Measurements from ENCODE around the gene TMEM131L.
"Not testable (repeated sequence)": the region's sequence is repeated elsewhere in the genome, so short reads cannot be mapped to it uniquely, and the experiment has no call there.

The TMEM131L gene

DNA sequence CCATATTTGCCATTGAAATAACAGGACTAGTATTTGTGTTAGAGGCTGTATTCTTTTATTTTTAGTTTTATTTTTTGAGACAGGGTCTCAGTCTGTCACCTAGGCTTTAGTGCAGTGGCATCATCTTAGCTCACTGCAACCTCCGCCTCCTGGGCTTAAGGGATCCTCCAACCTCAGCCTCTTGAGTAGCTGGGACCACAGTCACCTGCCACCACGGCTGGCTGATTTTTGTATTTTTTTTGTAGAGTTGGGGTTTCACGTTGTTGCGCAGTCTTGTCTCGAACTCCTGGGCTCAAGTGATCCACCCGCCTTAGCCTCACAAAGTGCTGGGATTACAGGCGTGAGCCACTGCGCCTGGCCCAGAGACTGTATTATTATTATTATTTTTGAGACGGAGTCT is 15.3 kb downstream of the TMEM131L start:
- no peak for DNase-seq

DNA sequence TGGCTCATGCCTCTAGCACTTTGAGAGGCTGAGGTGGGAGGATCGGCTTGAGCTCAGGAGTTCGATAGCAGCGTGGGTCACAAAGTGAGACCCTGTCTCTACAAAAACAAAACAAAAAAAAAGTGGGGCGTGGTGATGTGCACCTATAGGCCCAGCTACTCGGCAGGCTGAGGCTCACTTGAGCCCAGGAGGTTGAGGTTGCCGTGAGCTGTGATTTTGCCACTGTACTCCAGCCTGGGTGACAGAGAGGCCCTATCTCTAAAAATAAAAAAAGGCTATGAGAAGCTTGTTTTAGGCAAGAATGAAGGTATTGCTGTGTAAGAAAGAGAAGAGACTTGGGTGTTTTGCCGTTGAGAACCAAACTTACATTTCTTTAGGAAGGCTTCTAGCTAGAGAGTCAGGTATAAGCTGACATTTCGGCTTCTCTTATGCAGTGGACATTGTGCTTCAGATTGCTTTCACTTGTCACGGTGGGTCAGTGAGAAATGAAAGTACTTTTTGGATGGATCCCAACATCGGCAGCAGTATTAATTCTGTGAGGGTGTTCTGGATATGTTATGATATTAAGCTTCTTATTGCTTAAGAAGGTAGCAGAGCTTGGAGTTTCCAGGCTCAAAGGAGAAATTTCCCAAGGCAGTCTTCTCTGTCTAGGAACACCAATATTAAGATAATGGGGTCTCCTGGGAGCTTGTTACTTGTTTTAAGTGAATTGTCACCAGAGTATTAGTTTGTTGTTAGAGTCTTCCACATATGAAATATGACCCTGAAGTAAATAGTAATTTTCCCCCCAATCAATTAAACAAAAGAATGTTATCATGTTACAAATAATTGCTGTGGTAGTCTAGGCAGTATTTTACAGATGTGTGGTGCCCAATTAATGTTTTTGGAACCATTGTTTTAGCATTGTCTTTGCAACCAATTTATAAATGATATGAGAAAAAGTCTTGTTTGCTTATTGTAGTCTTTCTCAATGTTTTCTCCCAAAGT is 17.6 kb downstream of the TMEM131L start:
- DNase-seq, result no peak

DNA sequence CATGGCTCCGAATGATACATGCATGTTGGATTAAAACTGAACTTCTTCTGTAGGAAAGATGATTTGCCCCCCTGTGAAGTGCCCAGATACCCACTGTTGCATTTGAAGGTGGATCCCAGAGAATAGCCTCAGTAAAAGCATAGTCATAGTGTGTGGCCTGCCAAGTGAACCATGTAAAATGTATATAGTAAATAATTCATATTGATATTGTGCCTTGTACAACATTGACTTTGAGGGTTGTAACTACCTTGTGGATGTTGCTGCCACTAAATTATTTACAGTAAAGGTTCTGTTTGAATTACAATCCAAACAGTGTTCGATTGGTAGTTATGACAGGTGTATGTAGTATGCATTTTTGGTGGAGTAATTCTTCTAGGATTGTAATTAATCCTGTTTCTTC is 19.2 kb downstream of the TMEM131L start:
- DNase-seq, result no peak

DNA sequence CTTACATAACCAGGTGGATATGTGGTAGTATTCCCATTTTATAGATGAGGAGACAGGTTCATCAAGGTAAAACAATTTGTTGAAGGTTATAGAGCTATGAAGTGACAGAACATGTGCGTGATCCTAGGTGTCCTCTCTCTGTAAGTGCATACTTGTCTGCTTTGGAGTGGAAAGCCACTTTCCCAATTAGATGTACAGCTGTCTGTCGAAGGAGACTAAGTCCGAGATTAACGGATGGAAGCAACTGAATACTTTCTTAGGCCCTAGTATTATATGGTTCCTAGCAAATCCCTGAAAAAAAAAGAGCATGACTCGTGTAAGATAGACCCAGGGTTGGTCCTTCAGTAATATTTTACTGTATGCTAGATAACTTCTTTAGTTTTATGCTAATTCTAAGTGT is 19.7 kb downstream of the TMEM131L start:
- DNase-seq, result no peak

DNA sequence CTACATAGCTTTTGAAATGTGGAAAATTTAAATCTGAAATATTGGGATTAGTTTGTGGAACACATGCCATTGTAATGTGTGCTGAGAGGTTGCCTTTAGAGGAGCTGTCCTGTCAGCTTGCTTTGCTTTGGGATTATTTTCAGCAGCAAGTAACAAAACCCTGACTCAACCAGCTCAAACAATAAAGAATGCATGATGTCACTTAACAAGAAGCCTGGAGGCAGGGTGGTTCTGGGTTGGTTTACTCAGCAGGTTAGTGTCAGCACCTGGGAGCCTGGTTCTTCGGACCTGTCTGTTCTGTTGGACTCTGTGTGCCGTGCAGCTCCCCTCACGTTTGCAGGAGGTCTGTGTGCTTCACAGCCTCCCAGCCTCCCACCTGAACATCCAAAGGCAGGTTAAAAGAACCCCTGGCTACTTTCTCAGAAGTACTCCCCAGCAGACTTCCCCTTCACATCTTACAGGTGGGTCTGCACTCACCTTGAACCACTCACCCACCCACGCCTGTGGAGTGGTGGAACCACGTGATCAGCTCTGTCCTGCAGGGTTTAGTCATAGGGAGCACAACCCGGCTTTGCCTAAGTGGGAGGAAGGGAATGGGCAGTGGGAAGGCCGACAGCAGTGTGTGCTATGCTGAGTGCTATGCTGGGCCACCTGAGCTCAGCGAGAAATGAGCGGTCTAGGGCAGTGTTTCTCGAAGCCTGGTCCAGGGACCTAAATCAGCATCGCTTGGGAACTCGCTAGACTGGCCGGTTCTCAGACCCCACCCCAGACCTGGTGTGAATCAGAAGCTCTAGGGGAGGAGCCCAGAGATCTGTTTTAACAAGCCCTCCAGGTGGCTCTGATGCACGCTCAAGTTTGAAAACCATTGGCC is 20.4 kb downstream of the TMEM131L start:
- no peak for DNase-seq

DNA sequence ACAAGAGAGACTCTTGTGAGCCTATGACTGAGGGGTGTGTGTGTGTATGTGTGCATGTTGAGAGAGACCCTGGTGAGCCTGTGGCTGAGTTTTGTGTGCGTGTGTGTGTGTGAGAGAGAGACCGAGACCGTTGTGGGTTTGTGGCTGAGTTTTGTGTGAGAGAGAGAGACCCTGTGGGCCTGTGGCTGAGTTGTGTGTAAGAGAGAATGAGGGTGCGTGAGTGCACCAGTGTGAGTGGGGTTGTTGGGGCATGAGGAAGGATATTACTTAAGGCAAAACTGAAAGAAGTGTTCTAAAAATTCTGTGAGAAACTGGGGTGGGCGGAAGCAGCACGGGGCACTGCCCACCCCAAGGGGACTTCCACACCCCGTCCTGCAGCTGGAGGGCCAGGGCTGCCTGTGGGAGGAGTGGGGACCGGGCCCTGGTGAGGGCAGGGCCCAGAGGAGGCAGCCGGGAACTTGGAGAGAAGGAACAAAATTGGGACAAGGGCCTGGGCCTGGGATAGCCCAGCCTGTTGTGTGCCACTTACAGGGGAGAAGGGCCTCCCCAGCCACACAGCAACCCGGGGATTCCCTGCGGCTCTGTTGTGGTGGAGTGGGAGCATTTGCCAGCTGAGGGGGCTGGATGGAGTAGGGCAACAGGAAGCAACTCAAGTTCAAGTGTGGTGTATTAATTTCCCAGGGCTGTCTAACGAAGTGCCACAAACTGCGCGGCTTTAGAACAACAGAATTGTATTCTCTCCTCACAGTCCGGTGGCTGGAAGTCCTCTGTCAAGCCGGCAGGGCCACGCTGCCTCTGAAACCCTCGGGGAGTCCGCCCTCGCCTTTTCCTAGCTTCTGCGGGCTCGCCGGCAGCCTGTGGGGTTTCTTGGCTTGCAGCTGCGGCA is 22.1 kb downstream of the TMEM131L start:
- peak; percentile 51 for DNase-seq

DNA sequence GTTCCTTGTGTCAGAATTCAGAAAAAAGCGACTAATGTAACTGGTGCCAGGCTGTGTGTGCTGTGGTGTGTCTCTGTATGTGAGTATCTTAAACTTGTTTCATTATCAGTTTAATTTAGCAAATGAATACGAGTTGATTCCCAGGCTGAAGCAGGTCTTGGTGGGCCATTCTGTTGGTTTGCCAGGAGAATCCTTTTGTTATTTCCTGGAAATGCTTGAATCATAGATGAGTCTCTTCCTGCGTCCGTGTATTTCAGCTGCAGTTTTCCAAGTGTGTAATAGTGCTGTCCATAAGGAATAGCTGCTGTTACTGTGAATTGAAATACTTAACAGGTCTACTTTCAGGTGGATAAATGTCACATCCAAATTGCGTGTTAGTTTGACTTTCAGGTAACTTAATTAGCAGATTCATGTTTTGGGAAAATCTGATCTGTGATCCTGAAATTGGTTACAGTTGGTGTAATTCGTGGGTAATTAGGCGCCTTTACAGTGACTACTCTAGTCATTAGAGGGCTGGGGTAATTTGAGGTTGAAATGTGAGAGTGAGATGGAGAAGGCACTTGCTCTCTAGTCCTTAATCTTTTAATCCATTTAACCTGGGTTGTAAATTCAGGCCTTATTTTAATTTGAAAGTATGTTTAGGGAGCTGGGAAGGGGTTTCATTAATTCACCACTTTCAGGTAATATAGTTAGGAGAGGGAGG is 23.8 kb downstream of the TMEM131L start:
- no peak for DNase-seq

DNA sequence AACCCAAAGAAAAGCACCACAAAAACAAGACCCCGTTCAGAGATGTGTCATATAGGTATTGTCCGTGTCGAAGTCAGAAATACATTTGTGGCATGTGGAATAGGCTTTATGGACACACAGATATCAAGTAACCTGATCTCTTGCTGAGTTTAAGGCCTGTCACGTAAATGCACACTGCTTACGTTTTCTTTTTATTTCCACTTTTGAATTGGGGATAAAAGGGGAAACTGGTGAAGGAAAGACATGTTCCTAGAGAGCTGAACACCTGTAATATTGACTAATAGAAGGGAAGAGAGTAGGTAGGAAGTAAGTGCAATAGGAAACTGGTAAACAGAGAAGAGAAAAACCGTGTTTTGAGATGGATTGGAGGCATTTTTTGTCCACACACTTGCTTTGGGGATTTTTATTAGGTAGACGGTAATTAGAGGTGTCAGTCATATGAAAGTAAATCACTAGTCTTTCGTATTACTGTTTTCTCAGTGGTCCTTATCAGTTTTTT is 24.9 kb downstream of the TMEM131L start:
- DNase-seq, result no peak

DNA sequence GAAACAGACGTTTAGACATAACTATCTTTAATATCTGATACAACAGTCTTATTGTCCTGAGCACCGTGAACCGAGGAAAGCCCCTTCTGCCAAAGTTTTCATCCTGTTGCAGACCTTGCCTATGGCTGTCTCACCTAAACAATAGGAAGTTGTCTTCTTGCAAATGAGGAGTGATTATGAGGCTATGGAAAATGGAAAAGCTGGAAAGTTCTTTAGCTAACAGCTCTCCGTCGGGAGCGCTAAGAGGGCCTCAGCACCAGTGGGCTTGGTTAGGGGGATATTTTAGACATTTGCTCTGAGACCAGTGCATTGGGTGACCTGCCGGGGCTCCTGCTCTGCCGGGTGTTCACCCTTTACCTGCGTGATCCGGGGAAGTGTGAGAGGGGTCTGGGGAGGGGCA is 28.4 kb downstream of the TMEM131L start:
- no peak for DNase-seq

DNA sequence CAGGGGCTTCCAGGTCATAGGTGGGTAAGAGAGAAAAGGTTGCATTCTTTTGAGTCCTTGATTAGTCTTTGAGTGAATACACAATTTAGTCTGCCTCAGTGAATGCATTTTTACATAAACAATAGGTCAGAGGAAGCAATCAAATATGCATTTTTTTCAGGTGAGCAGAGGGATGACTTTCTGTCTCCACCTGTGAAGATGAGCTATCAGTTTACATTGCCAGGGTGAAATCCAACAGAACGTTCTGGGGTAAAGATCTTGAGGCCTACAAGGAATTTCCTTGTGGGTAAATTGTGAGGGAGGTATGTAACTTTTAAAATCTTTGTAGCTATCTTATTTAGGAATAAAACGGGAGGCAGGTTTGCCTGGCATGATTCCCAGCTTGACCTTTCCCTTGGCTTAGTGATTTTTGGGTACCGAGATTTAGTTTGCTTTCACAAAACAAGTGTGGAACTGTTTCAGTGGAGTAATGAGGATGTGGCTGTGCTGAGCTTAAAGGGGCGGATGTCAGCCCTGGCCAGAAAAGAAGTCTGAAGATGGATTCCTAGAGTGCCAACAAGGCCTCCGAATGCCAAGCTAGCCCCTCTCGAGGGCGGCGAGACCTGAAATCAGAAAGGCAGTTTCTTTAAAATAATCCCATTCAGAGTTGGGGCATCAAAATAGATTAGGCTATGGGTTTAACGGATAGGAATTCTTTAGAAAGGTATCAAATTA is 29.5 kb downstream of the TMEM131L start:
- DNase-seq, result no peak

DNA sequence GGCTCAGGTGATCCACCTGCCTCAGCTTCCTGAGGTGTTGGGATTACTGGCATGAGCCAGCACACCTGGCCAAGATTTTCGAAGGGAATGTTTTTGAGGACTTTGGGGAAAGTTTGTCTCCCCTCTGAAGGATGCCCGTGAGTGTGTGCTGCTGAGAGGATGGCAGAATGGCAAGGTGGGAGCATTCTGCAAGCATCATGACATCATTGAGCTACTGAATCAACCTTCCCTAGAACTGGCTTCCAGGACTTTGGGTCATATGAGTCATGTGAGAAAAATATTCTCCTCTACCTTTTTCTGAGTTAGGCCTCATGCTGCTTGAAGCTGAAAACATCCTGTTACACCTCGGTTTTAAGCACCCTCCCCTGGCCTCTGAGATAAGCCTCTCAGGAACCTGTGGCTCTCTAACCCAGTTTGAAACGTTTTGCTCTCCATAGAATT is 31.0 kb downstream of the TMEM131L start:
- peak; percentile 35 for DNase-seq

DNA sequence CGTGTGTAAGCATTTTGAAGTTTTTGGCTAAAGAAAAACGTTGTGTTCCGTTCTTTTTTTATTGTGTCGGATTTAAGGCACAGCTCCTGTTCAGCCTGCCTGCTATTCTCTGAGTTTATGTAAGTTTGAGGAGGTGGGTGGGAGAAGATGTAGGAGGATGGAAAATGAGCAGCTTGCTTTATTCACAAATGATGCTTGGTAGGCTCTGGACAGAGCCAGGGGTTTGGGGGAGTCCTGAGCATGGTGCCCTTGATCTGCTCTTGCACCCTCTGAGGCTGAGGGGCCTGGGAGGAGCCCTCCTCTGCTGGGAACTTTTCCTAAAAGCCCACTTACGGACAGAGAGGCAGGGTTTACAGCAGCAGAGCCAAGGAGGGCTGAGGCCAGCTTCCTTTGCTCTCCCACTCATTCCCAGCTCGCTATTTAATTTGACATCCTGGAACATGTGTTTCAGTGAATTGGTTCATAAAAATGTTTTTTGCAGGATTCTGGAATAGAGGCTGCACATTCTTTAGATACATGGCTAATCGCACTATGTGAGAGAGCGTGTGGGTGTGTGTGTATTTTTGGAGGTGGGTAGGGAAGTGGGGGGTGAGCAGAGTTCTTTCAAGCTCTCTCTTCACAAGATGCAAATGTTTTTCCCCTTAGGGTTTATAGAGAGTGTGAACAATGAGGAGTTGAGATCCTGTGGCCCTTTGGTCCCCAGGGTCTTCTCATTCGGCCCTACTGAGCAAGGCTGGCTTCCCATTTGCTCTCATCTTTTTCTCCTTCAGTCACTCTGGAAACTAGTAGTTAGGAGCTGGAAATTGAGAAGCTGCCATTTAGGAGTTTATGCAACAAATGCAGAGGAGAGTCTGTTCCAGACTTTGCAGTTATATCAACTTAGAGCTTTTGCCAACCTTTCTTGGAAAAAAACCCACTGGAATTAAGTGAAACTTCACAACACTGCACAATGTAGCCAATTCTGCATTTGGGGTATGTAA is 32.1 kb downstream of the TMEM131L start:
- no peak for DNase-seq

DNA sequence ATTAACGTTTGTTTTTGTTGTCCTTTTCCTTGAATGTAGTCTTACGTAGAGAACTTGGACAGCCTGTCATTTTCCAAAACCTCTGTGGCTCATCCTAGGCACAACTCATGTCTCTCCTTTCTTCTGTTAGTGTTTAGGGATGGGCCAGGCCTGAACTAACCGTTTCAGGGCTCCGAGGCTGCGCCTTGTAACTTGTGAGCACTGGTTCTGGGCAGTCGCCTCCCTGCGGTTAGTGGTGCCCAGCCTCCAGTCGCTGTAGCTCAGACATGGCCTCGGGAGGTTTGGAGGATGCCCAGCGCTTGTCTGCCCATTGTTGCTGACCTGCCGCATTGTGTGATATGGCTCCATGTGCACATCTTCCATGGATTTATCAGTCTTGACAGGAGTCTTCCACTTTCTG is 32.8 kb downstream of the TMEM131L start:
- DNase-seq, result no peak

DNA sequence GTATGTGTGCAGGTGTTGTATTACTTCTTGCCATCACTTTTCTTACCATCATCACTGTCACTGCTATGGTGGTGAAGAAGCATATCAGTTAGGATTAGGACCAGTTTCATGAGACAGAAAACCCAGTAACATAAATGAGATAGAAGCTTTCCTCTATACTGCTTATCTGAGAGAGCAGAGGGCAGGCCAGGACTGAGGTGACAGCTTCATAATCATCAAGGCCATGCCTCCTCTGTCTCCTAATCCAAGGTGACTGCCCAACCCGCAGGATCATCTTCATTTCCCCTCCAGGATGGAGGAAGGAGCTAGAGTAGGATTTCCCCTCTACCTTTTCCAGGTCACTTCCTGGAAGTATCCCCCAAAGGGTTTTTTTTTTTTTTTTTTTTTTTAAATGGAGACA is 35.4 kb downstream of the TMEM131L start:
- no peak for DNase-seq

DNA sequence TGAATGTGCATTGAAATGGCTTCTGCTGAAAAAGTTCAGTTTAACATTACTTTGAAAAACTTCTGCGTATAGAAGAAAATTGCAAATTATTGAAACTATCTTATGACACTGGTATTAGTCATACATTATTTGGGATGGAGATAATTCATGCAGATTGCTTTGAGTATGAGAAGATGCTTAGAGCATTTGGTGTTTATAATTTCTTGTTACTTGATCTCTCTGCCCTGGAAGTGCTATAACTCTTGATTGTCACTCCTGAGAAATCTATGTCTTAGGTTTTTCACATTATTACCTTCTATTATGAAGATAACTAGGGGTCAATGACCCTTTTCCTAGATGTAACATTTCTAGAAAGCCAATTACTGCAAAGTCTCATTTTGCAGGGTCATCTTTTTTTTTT is 36.4 kb downstream of the TMEM131L start:
- DNase-seq, result no peak

DNA sequence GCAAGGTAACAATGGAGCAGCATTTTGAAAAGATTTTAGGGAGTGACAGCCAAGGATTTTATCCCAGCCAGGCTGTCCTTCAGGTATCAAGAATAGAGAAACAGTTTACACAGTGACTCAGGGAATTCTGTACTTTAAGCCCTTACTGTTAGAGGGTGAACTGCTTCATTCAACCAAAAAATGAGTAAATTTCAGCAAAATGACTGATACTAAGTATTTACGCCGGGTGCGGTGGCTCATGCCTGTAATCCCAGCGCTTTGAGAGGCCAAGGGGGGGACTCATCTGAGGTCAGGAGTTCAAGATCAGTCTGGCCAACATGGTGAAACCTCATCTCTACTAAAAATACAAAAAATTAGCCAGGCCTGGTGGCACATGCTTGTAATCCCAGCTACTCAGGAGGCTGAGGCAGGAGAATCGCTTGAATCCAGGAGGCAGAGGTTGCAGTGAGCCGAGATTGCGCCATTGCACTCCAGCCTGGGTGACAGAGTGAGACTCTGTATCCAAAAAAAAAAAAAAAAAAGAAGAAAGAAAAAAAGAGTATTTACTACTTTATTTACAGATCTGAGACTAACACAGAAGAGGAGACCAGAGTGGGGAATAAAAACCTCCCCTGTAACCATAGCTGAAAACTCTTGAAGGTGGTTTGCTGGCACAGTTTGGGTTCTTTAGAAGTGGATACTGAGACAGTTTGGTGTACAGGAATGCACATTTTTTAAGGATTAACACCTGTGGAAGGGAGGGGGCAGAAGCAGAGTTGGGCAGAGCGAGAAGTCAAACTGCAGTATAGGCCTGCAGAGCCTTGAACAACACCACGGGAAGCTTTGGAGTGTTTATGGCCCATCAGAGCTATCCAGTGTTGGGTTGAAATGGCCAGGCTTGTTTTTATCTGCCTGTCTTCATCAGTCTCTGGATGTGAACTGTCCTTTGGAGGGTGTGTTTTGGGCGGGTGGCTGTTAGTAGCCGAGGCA is 40.5 kb downstream of the TMEM131L start:
- DNase-seq, result no peak

DNA sequence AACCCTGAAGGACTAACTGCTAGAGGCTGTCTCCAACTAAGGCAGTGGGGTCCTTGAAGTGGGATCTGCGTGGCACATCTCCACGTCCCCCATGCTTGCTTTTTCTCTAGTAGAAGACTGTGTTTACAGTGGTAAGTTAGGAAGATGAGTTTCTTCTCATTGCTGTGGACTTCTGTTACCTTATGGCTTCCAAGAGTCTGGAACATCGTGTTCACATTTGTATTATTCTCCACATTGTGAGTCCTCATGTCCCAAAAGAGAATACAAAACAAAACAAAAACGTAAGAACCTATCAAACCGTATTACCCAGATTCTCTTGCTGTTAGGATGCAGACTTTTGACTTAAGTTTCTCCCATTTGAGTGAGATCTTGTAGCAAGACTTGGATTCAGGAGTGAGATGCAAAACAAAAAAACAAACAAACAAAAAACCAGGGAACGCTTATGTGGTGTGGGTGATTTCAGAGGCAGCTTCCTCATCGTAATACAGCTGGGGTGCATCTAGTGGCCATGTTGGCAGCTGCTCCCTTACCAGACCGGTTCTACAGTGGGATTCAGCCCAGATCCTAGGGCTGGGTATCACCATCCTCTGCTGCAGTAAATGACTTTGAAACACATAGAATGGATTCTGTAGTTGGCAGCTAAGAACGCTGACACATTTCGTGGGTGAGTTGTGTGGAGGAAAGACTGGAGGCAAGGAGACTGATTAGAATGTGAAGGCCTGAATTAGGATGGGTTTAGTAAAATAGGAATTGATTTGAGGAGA is 41.3 kb downstream of the TMEM131L start:
- no peak for DNase-seq

DNA sequence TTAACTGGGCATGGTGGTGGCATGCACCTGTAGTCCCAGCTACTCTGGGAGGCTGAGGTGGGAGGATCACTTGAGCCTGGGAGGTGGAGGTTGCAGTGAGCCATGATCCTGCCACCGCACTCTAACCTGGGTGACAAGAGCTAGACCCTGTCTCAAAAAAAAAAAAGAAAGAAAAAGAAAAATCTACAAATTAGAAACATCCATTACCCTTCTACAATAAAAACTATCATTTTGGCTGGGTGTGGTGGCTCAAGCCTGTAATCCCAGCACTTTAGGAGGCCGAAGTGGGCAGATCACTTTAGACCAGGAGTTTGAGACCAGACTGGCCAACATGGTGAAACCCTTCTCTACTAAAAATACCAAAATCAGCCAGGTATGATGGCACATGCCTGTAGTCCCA is 43.1 kb downstream of the TMEM131L start:
- DNase-seq, result not testable (repeated sequence)

Measured in activated CD4-positive, alpha-beta T cell treated with anti-CD3 and anti-CD28 coated beads for 1 hour (primary cell).